CD4-positive, alpha-beta T cell treated with Interleukin-15 for 1 hour (primary cell): ENCODE data around the gene USP10.

Source experiments
- DNase-seq: peaks from one replicate; pipeline ENCODE4 v3.0.0-alpha.2; 2020

USP10 gene

GRCh38 chr16:84700446-84701300, 873 bp downstream of the USP10 start:
- no peak for DNase-seq

- no peak for DNase-seq
These were observed 3.9 kb downstream of the USP10 start for GRCh38 chr16:84703681-84704080.

GRCh38 chr16:84704253-84704652, 4.5 kb downstream of the USP10 start:
- DNase-seq: no peak

- DNase-seq: no peak
These were observed 7.1 kb downstream of the USP10 start for GRCh38 chr16:84706856-84707255.

GRCh38 chr16:84709609-84710008, 9.8 kb downstream of the USP10 start:
- DNase-seq: no peak

GRCh38 chr16:84710686-84711085, 10.9 kb downstream of the USP10 start:
- no peak for DNase-seq

- DNase-seq: no peak
These were observed 12.4 kb downstream of the USP10 start for GRCh38 chr16:84712138-84712671.

- no peak for DNase-seq
These were observed 13.3 kb downstream of the USP10 start for GRCh38 chr16:84712801-84713775.

- DNase-seq: no peak
These were observed 14.2 kb downstream of the USP10 start for GRCh38 chr16:84714028-84714427.

GRCh38 chr16:84715424-84715823, 15.6 kb downstream of the USP10 start:
- DNase-seq: no peak

GRCh38 chr16:84715854-84716253, 16.1 kb downstream of the USP10 start:
- DNase-seq: no peak

GRCh38 chr16:84716740-84717139, 16.9 kb downstream of the USP10 start:
- DNase-seq: no peak

GRCh38 chr16:84717484-84717883, 17.7 kb downstream of the USP10 start:
- DNase-seq: no peak

- no peak for DNase-seq
These were observed 20.4 kb downstream of the USP10 start for GRCh38 chr16:84720177-84720579.

GRCh38 chr16:84722068-84722467, 22.3 kb downstream of the USP10 start:
- DNase-seq: no peak

GRCh38 chr16:84723906-84724305, 24.1 kb downstream of the USP10 start:
- no peak for DNase-seq

GRCh38 chr16:84724606-84725309, 25.0 kb downstream of the USP10 start:
- DNase-seq: no peak

GRCh38 chr16:84725481-84726078, 25.8 kb downstream of the USP10 start:
- no peak for DNase-seq

GRCh38 chr16:84726079-84726668, 26.4 kb downstream of the USP10 start:
- peak; percentile 75 for DNase-seq

GRCh38 chr16:84726669-84727467, 27.1 kb downstream of the USP10 start:
- peak; percentile 36 for DNase-seq

- no peak for DNase-seq
These were observed 29.1 kb downstream of the USP10 start for GRCh38 chr16:84728853-84729424.
